OCI-LY7 (cell line): ENCODE results near the gene PDLIM3. TPM values are rescaled to one million over a fixed set of nuclear protein-coding genes. Genes with fewer than 3 reads are reported as not detected.

ENCODE experiments used
- BruUV-seq: library from RNA; stranded (reverse); fragments of 400-500 nt; replicated peaks from 2 replicates; lab custom pipeline; 2021; lab: Mats Ljungman, UMichigan
- CTCF ChIA-PET: fragments of 300-600 bp; sonication (Branson Sonifier 250); formaldehyde crosslinking; loops from one replicate; lab custom pipeline; 2022; ENCODE audit warnings: antibody characterized with exemption; ENCODE audit not compliant: unreplicated experiment; lab: Charles Lee
- POLR2A ChIA-PET: fragments of 300-600 bp; sonication (Branson Sonifier 250); formaldehyde crosslinking; loops from one replicate; lab custom pipeline; 2022; ENCODE audit warnings: antibody characterized with exemption; lab: Charles Lee
- DNase-seq: peaks from one replicate; pipeline ENCODE4 v3.0.0-alpha.2; 2015; ENCODE audit warnings: low spot score
- H2AFZ ChIP-seq: fragments of 200-600 bp; sonication (generic), shearing (Covaris generic); 2 replicates; pipeline ENCODE4 v1.6.1; 2014; ENCODE audit warnings: mild to moderate bottlenecking, antibody characterized with exemption, low read length, moderate library complexity
- H3K27ac ChIP-seq: fragments of 200-600 bp; sonication (generic); 2 replicates; pipeline ENCODE4 v1.5.1; 2014; ENCODE audit warnings: mixed run types, low read depth, mild to moderate bottlenecking, moderate library complexity, low read length, inconsistent platforms; ENCODE audit not compliant: poor library complexity, severe bottlenecking
- H3K36me3 ChIP-seq: fragments of 200-600 bp; sonication (generic); 2 replicates; pipeline ENCODE4 v1.6.1; 2014; ENCODE audit warnings: mild to moderate bottlenecking, antibody characterized with exemption, low read length, moderate library complexity, mixed read lengths; ENCODE audit not compliant: insufficient read depth
- H3K4me1 ChIP-seq: fragments of 200-600 bp; sonication (generic); 2 replicates; pipeline ENCODE4 v1.5.1; 2014; ENCODE audit warnings: mild to moderate bottlenecking, low read length; ENCODE audit not compliant: insufficient read depth, poor library complexity, severe bottlenecking
- H3K4me2 ChIP-seq: fragments of 200-600 bp; sonication (generic); 2 replicates; pipeline ENCODE4 v1.6.1; 2014; ENCODE audit warnings: mild to moderate bottlenecking, low read length
- H3K4me3 ChIP-seq: fragments of 200-600 bp; sonication (generic); 2 replicates; pipeline ENCODE4 v1.5.1; 2014; ENCODE audit warnings: mild to moderate bottlenecking, low read depth, low read length; ENCODE audit not compliant: poor library complexity, severe bottlenecking
- H3K79me2 ChIP-seq: fragments of 200-600 bp; sonication (generic); 2 replicates; pipeline ENCODE4 v1.6.1; 2016; ENCODE audit warnings: low read depth, mild to moderate bottlenecking, low read length, moderate library complexity, mixed read lengths; ENCODE audit not compliant: insufficient read depth
- H3K9me2 ChIP-seq: fragments of 200-600 bp; sonication (generic); 2 replicates; pipeline ENCODE4 v1.6.1; 2016; ENCODE audit warnings: mild to moderate bottlenecking, low read length, mixed read lengths; ENCODE audit not compliant: insufficient read depth
- H3K9me3 ChIP-seq: fragments of 200-600 bp; sonication (generic); 2 replicates; pipeline ENCODE4 v1.6.1; 2014; ENCODE audit warnings: mild to moderate bottlenecking, mixed run types, low read length, mixed read lengths
- H4K20me1 ChIP-seq: fragments of 200-600 bp; sonication (generic); 2 replicates; pipeline ENCODE4 v1.6.1; 2014; ENCODE audit warnings: mild to moderate bottlenecking, antibody characterized with exemption, low read length, moderate library complexity, mixed read lengths; ENCODE audit not compliant: insufficient read depth
- EZH2phosphoT487 ChIP-seq: fragments of 200-600 bp; sonication (generic); IDR thresholded peaks from 2 replicates; pipeline ENCODE4 v1.6.1; 2018; ENCODE audit warnings: low read depth, borderline replicate concordance, mild to moderate bottlenecking, mixed run types, antibody characterized with exemption, low read length, moderate library complexity, mixed read lengths
- intact Hi-C: fragments of 100-400 bp; cut with micrococcal nuclease; formaldehyde crosslinking; loops from one replicate; pipeline ENCODE4 v1.10.0; 2022; ENCODE audit not compliant: unreplicated experiment
- total RNA-seq, 2 experiments: library from RNA; depleted of rRNA in 1 of 2; stranded (reverse); fragments of >200 nt in 1 of 2; shearing (Covaris generic) in 1 of 2; gene quantifications; 2 replicates each; pipeline ENCODE4 v1.2.3, GENCODE V29; 2014 to 2022
- TF ChIP-seq, protein P1 (sequence below): fragments of 200-600 bp; sonication (generic); conservative IDR thresholded peaks from 2 replicates; pipeline ENCODE4 v1.5.1; 2014; ENCODE audit warnings: mild to moderate bottlenecking, antibody characterized with exemption, low read length, moderate library complexity, mixed read lengths

The PDLIM3 gene
- total RNA-seq, 2 experiments from 2014 or later = 0.03 TPM; not detected in 1

DNA sequence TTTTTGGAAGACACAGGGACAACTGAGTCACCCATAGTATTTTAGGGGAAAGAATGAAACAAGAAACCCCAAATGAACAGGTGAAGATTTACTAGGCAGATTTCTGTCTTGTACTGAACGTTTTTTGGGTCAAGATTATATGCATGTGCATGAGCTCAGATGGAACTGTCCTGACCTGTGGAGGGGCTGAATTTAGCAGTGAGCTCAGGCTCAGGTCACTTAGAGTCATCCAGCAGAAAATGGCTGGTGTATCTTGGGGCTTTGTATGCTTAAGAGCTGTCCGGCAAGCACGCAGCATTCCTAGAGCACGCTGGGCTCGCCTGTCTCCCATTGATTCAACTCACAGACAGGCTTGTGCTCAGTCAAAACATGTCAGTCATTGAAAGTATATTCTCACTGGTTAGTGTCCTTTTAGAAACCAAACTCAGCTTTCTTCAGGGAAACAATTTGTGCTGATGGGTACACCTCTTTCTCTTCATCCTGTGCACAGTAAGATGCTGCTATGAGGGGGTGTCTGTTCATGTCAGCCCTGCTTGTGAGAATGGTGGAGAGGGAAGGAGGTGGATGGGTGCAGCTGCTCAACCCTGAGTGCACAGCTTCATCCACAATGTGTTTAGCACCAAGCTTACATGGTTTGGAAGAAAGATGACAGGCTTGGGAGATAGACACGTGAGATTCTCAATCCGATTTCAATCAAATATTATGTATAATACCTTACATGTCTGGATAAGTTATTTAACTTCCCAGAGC, 47.5 kb upstream of the PDLIM3 start:
- no peak overlapping the region for H3K27ac ChIP-seq
- no peaks in the 10 kb centered on the region for H3K79me2 ChIP-seq
- peaks cover 32% of the 10 kb centered on the region for H3K4me1 ChIP-seq
- DNase-seq = no peak
- no peaks in the 10 kb centered on the region for H3K9me2 ChIP-seq
- no peak overlapping the region for H2AFZ ChIP-seq
- no peak for TF ChIP-seq EZH2phosphoT487
- TF ChIP-seq, protein P1, sequence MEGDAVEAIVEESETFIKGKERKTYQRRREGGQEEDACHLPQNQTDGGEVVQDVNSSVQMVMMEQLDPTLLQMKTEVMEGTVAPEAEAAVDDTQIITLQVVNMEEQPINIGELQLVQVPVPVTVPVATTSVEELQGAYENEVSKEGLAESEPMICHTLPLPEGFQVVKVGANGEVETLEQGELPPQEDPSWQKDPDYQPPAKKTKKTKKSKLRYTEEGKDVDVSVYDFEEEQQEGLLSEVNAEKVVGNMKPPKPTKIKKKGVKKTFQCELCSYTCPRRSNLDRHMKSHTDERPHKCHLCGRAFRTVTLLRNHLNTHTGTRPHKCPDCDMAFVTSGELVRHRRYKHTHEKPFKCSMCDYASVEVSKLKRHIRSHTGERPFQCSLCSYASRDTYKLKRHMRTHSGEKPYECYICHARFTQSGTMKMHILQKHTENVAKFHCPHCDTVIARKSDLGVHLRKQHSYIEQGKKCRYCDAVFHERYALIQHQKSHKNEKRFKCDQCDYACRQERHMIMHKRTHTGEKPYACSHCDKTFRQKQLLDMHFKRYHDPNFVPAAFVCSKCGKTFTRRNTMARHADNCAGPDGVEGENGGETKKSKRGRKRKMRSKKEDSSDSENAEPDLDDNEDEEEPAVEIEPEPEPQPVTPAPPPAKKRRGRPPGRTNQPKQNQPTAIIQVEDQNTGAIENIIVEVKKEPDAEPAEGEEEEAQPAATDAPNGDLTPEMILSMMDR = no peak
- H4K20me1 ChIP-seq = no peaks in the 10 kb centered on the region
- H3K4me2 ChIP-seq = no peak overlapping the region; the same call in 1 of the 2 replicates
- intact Hi-C loops = no loop called here
- ChIA-PET POLR2A (interaction anchor here (0.8 to 8.7 kb wide), 9 partner anchors 10 to 185 kb away, joined by 3 to 142 read pairs (median 5); no protein-coding TSS in a partner anchor), CTCF (interaction anchor here (1.0 to 1.4 kb wide), 2 partner anchors 9 to 103 kb away, joined by 3 read pairs; no protein-coding TSS in a partner anchor)
- H3K9me3 ChIP-seq = no peaks in the 10 kb centered on the region
- H3K36me3 ChIP-seq = no peaks in the 10 kb centered on the region
- no peak overlapping the region for H3K4me3 ChIP-seq
- no TSS peak for BruUV-seq

- BruUV-seq = no TSS peak
- TF ChIP-seq, protein P1 = no peak
- TF ChIP-seq EZH2phosphoT487 = no peak
- no peaks in the 10 kb centered on the region for H3K9me2 ChIP-seq
Measured at GRCh38 chr4:185580699-185581098, 45.4 kb upstream of the PDLIM3 start.

GRCh38 chr4:185578284-185578683, 43.0 kb upstream of the PDLIM3 start:
- H3K79me2 ChIP-seq = no peaks in the 10 kb centered on the region
- H3K9me3 ChIP-seq = no peaks in the 10 kb centered on the region
- H3K4me2 ChIP-seq = no peak overlapping the region
- CTCF ChIA-PET = no interaction called here
- no TSS peak for BruUV-seq
- H2AFZ ChIP-seq = no peak overlapping the region
- no peak overlapping the region for H3K27ac ChIP-seq
- POLR2A ChIA-PET = interaction anchor here (2.0 kb wide), 1 partner anchor 10 kb away, joined by 5 read pairs; no protein-coding TSS in a partner anchor
- TF ChIP-seq, protein P1 = no peak
- TF ChIP-seq EZH2phosphoT487 = no peak
- no peak for DNase-seq
- intact Hi-C loops = no loop called here
- H3K4me3 ChIP-seq = no peak overlapping the region
- no peaks in the 10 kb centered on the region for H3K9me2 ChIP-seq
- H4K20me1 ChIP-seq = no peaks in the 10 kb centered on the region
- peaks cover 3% of the 10 kb centered on the region for H3K4me1 ChIP-seq
- no peaks in the 10 kb centered on the region for H3K36me3 ChIP-seq

More at GRCh38 chr4:185580699-185581098, 45.4 kb upstream of the PDLIM3 start:
- ChIA-PET CTCF (no interaction called here), POLR2A (no interaction called here)
- Histone ChIP-seq H2AFZ (no peak overlapping the region), H3K4me1 (peaks cover 10% of the 10 kb centered on the region), H3K9me3 (no peaks in the 10 kb centered on the region), H3K79me2 (no peaks in the 10 kb centered on the region), H3K4me2 (no peak overlapping the region), H3K27ac (no peak overlapping the region), H3K36me3 (no peaks in the 10 kb centered on the region), H3K4me3 (no peak overlapping the region), H4K20me1 (no peaks in the 10 kb centered on the region)
- no peak for DNase-seq
- intact Hi-C loops = no loop called here
